Measurements from ENCODE around the gene DCST1. TPM values are rescaled to one million over a fixed set of nuclear protein-coding genes. Genes with fewer than 3 reads are reported as not detected.

DCST1 gene
- total and polyA plus RNA-seq, 2 of the 13 experiments (the other 11 are each of a cell fraction or from before 2014, with no cell fraction given), result 0.04 TPM; not detected in 1

GRCh38 chr1:155050560-155051341 lies 17.1 kb downstream of the DCST1 start, which contains the start of gene ADAM15 (continued):
- peak; percentile 96; the same call in 1 of the 2 replicates for TF ChIP-seq ZBTB4 (CRISPR knock-in tag; IDR thresholded peaks at IDR 0.05; ENCODE audit: borderline replicate concordance)
- TF ChIP-seq ARNT2 (CRISPR knock-in tag; IDR thresholded peaks at IDR 0.05; ENCODE audit: low read depth), result peak; percentile 90
- TF ChIP-seq DNMT1 (CRISPR knock-in tag; IDR thresholded peaks at IDR 0.05), result peak; percentile 78
- peak; percentile 83 for TF ChIP-seq HNRNPLL (IDR thresholded peaks at IDR 0.05; ENCODE audit: low read depth, low read length, poor library complexity, severe bottlenecking)
- peak; percentile 59; the same call in 1 of the 2 replicates for TF ChIP-seq ZNF260 (CRISPR knock-in tag; IDR thresholded peaks at IDR 0.05; ENCODE audit: borderline replicate concordance, low read depth)
- 0 out of 2 replicates have a peak, but pooled peaks have one; percentile 46 for TF ChIP-seq ZNF30 (CRISPR knock-in tag; IDR thresholded peaks at IDR 0.05)
- no peak; the same call in 1 of the 2 replicates for TF ChIP-seq KLF11 (CRISPR knock-in tag; IDR thresholded peaks at IDR 0.05)
- peak; percentile 95 for TF ChIP-seq ZNF709 (CRISPR knock-in tag; IDR thresholded peaks at IDR 0.05)
- TF ChIP-seq MAZ (IDR thresholded peaks at IDR 0.05; ENCODE audit: borderline replicate concordance, low read depth, low read length), result no peak
- TF ChIP-seq MAZ (CRISPR knock-in tag; IDR thresholded peaks at IDR 0.05; ENCODE audit: low read depth), result peak; percentile 92; the same call in 1 of the 2 replicates
- peak; percentile 44; the same call in 1 of the 2 replicates for TF ChIP-seq KLF6 (CRISPR knock-in tag; IDR thresholded peaks at IDR 0.05)
- TF ChIP-seq E2F5 (CRISPR knock-in tag; conservative IDR thresholded peaks at IDR 0.05), result peak; percentile 94
- TF ChIP-seq CSRNP2 (CRISPR knock-in tag; conservative IDR thresholded peaks at IDR 0.05; ENCODE audit: low read depth), result no peak
- TF ChIP-seq KLF15 (CRISPR knock-in tag; IDR thresholded peaks at IDR 0.05; ENCODE audit: borderline replicate concordance), result 0 out of 2 replicates have a peak, but pooled peaks have one; percentile 19
- peak; percentile 92 for TF ChIP-seq ZNF501 (CRISPR knock-in tag; IDR thresholded peaks at IDR 0.05)
- 0 out of 2 replicates have a peak, but pooled peaks have one; percentile 73 for TF ChIP-seq FOXO4 (CRISPR knock-in tag; conservative IDR thresholded peaks at IDR 0.05)
- TF ChIP-seq MXD1 (CRISPR knock-in tag; IDR thresholded peaks at IDR 0.05), result peak; percentile 91; the same call in 1 of the 2 replicates
- peak; percentile 25; the same call in 1 of the 2 replicates for TF ChIP-seq SALL2 (CRISPR knock-in tag; IDR thresholded peaks at IDR 0.05)
